Gastrocnemius medialis (tissue), 4 donors: Measurements from ENCODE around the gene TRMT11.

Source experiments
- CTCF ChIP-seq, 5 experiments: fragments of 450-650 bp in 3 of 5; fragments of 200-600 bp in 2 of 5; sonication (generic) in 2 of 5; IDR thresholded peaks in 4 of 5; conservative IDR thresholded peaks in 1 of 5; 1 replicate in 4 of 5; 2 replicates in 1 of 5; pipeline ENCODE4 v1.5.1; 2016 to 2019; ENCODE audit warnings: antibody characterized with exemption in 5 of 5, mild to moderate bottlenecking in 3 of 5, moderate library complexity in 3 of 5
- POLR2A ChIP-seq, 2 donors: fragments of 450-650 bp; IDR thresholded peaks; one replicate each; pipeline ENCODE4 v1.6.1; 2017; ENCODE audit warnings: antibody characterized with exemption in 2 of 2, mild to moderate bottlenecking in 2 of 2, moderate library complexity in 2 of 2

GRCh38 chr6:125951323-125951722, 35.0 kb upstream of the TRMT11 start:
- TF ChIP-seq POLR2A (IDR thresholded peaks at IDR 0.05) (no peak), CTCF (IDR thresholded peaks at IDR 0.05 in 4 of 5, conservative IDR thresholded peaks at IDR 0.05 in 1 of 5) (no peak)
